ENCODE data around the gene TGIF2LX. TPM values are rescaled to one million over a fixed set of nuclear protein-coding genes. Genes with fewer than 3 reads are reported as not detected.

Gene TGIF2LX
- total RNA-seq = not detected in 2 replicates

GRCh38 chrX:89921665-89922064 lies at the start of gene TGIF2LX:
TGIF2LX (plus strand) TSS chrX:89921908; CDS start chrX:89922086, 178 bp downstream.

